Calu3 (cell line): Measurements from ENCODE around the gene DUS4L. TPM values are rescaled to one million over a fixed set of nuclear protein-coding genes. Genes with fewer than 3 reads are reported as not detected.

Source experiments
- BruUV-seq: library from RNA; stranded (reverse); fragments of 400-500 nt; replicated peaks from 2 replicates; lab custom pipeline; 2021; lab: Mats Ljungman, UMichigan
- CTCF ChIA-PET: fragments of 300-600 bp; sonication (Branson Sonifier 250); formaldehyde crosslinking; loops from one replicate; lab custom pipeline; 2022; ENCODE audit warnings: antibody characterized with exemption; lab: Charles Lee
- DNase-seq: peaks from one replicate; pipeline ENCODE4 v3.0.0; 2022
- H3K27ac Mint-ChIP-seq: one replicate; pipeline ENCODE4 v1.8.0; 2022; ENCODE audit warnings: mixed read lengths; ENCODE audit not compliant: unreplicated experiment
- H3K27me3 Mint-ChIP-seq: one replicate; pipeline ENCODE4 v1.8.0; 2022; ENCODE audit warnings: mixed read lengths; ENCODE audit not compliant: unreplicated experiment
- H3K36me3 Mint-ChIP-seq: one replicate; pipeline ENCODE4 v1.8.0; 2022; ENCODE audit warnings: mild to moderate bottlenecking, moderate library complexity, mixed read lengths; ENCODE audit not compliant: insufficient read depth, unreplicated experiment
- H3K4me1 Mint-ChIP-seq: one replicate; pipeline ENCODE4 v1.8.0; 2022; ENCODE audit warnings: mild to moderate bottlenecking, low read depth, mixed read lengths; ENCODE audit not compliant: unreplicated experiment
- H3K4me3 Mint-ChIP-seq: one replicate; pipeline ENCODE4 v1.8.0; 2022; ENCODE audit warnings: mild to moderate bottlenecking, low read depth, moderate library complexity, mixed read lengths; ENCODE audit not compliant: unreplicated experiment
- H3K9me3 Mint-ChIP-seq: one replicate; pipeline ENCODE4 v1.8.0; 2022; ENCODE audit warnings: low read depth, mixed read lengths; ENCODE audit not compliant: unreplicated experiment
- intact Hi-C: fragments of 100-400 bp; cut with micrococcal nuclease; formaldehyde crosslinking; loops from one replicate; pipeline ENCODE4 v1.10.0; 2022; ENCODE audit not compliant: unreplicated experiment
- total RNA-seq: library from RNA; stranded (reverse); gene quantifications from 2 replicates; pipeline ENCODE4 v1.2.3, GENCODE V29; 2022
- TF ChIP-seq, protein P1 (sequence below): fragments of 200-600 bp; IDR thresholded peaks from one replicate; pipeline ENCODE4 v1.8.0; 2022; ENCODE audit warnings: antibody characterized with exemption; ENCODE audit not compliant: unreplicated experiment

Gene DUS4L
- total RNA-seq, 1 experiment from 2014 or later = 9.3 TPM

DNA sequence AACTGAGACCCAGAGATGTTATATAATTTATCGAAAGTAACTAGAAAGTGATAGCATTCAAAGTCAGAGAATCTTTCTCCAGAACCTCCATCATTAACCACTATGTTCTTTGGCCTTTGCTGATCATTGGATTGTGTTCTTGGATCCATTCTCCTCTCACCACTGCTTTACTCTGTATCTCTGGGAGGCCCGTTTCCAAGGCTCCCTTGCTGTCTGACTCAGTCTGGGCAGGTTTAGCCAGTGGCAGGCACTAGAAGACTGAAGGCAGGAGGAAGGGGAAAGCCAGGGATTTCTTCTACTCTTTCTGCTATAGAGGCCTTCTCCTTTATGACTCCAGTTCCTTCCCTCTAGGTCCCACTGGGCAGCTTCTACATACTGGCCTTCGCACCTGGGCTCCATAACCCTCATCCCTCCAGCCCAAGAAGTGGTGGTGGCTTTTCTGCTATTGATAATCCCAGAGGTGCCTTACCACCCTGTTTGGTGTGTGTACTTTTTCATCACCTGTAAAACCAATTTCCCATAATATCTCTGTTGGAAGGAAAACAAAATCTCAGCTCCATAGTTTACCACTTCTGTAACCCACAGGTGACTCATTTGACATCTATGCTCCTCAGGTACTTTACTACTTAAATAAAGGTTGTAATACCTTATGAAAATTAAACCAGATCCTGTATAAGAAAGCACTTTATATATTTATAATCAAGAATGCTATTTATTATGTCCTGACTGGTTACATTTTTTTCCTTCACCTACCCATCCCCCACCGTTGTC is 52.3 kb downstream of the DUS4L start:
- Mint-ChIP-seq H3K27me3 (no peaks in the 10 kb centered on the region), H3K4me3 (no peak overlapping the region), H3K36me3 (no peaks in the 10 kb centered on the region), H3K9me3 (no peaks in the 10 kb centered on the region), H3K4me1 (no peaks in the 10 kb centered on the region), H3K27ac (no peak overlapping the region)
- BruUV-seq = no TSS peak
- TF ChIP-seq, protein P1, sequence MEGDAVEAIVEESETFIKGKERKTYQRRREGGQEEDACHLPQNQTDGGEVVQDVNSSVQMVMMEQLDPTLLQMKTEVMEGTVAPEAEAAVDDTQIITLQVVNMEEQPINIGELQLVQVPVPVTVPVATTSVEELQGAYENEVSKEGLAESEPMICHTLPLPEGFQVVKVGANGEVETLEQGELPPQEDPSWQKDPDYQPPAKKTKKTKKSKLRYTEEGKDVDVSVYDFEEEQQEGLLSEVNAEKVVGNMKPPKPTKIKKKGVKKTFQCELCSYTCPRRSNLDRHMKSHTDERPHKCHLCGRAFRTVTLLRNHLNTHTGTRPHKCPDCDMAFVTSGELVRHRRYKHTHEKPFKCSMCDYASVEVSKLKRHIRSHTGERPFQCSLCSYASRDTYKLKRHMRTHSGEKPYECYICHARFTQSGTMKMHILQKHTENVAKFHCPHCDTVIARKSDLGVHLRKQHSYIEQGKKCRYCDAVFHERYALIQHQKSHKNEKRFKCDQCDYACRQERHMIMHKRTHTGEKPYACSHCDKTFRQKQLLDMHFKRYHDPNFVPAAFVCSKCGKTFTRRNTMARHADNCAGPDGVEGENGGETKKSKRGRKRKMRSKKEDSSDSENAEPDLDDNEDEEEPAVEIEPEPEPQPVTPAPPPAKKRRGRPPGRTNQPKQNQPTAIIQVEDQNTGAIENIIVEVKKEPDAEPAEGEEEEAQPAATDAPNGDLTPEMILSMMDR = no peak
- CTCF ChIA-PET = no interaction called here
- DNase-seq = no peak
- intact Hi-C loops = no loop called here

DNA sequence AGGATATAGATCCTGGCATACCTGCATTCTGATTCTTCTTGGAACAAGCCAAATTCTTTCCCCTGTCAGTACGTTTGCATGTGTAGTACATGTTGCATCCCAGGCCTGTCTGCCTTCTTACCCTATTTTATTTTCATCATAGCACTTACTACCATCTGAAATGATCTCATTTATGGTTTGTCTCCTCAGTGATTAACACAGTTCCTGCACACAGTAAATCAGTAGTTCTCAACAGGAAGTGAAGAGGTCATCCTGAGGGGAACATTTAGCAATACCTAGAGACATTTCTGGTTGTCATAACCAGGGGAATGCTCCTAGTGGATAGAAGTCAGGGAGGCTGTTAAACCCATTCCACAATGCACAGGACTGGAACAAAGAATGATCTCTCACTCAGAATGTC is 58.7 kb downstream of the DUS4L start:
- CTCF ChIA-PET = no interaction called here
- no peak overlapping the region for H3K4me3 Mint-ChIP-seq
- BruUV-seq = no TSS peak
- no peaks in the 10 kb centered on the region for H3K27me3 Mint-ChIP-seq
- H3K4me1 Mint-ChIP-seq = no peaks in the 10 kb centered on the region
- intact Hi-C loops = no loop called here
- H3K36me3 Mint-ChIP-seq = no peaks in the 10 kb centered on the region
- DNase-seq = no peak
- TF ChIP-seq, protein P1 = no peak
- H3K9me3 Mint-ChIP-seq = no peaks in the 10 kb centered on the region
- no peak overlapping the region for H3K27ac Mint-ChIP-seq

DNA sequence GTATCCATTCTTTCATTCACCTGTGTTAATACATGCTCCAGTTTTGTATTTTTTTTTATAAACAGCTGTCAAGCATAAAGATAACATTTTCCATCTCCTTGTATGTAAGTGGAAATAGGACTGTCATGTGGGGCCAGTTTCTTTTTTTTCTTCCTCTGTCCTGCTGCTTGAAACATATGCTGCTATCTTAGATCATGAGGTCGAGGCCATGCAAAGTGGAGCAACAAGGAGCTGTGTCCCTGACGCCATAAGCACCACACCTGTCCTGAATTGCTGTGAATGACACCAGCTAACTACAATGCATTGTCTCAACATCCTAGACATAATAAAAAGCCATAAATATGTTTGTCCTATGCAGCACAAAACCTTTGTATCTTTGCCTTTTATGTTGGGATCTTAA is 59.1 kb downstream of the DUS4L start:
- Mint-ChIP-seq H3K4me3 (no peak overlapping the region), H3K27me3 (no peaks in the 10 kb centered on the region), H3K9me3 (no peaks in the 10 kb centered on the region), H3K4me1 (no peaks in the 10 kb centered on the region), H3K36me3 (no peaks in the 10 kb centered on the region), H3K27ac (no peak overlapping the region)
- intact Hi-C loops = no loop called here
- TF ChIP-seq, protein P1 = no peak
- BruUV-seq = no TSS peak
- CTCF ChIA-PET = no interaction called here
- no peak for DNase-seq

DNA sequence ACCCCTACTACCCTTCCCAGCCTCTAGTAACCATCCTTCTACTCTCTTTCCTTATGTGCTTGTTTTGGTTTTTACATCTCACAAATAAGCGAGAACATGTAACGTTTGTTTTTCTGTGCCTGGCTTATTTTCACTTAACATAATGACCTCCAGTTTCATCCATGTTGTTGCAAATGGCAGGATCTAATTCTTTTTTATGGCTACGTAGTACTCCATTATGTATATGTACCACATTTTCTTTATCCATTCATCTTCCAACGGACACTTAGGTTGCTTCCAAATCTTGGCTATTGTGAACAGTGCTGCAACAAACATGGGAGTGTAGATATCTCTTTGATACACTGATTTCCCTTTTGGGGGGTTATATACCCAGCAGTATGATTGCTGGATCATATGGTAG is 63.2 kb downstream of the DUS4L start:
- no peak overlapping the region for H3K4me3 Mint-ChIP-seq
- CTCF ChIA-PET = no interaction called here
- TF ChIP-seq, protein P1 = no peak
- DNase-seq = no peak
- BruUV-seq = no TSS peak
- H3K4me1 Mint-ChIP-seq = no peaks in the 10 kb centered on the region
- no peak overlapping the region for H3K27ac Mint-ChIP-seq
- H3K36me3 Mint-ChIP-seq = no peaks in the 10 kb centered on the region
- H3K27me3 Mint-ChIP-seq = no peaks in the 10 kb centered on the region
- H3K9me3 Mint-ChIP-seq = no peaks in the 10 kb centered on the region
- intact Hi-C loops = no loop called here

Other genes starting within 250 kb of the DUS4L start
- gene GPR22, start 93.9 kb upstream of the DUS4L start, total RNA-seq = not detected in 2 replicates
- gene COG5, start 51 bp upstream of the DUS4L start, total RNA-seq = 21.4 and 23.6 TPM in 2 replicates
- 16.5 and 17.6 TPM in 2 replicates for gene BCAP29, start 16.3 kb downstream of the DUS4L start, total RNA-seq
- gene SLC26A4, start 96.9 kb downstream of the DUS4L start, total RNA-seq = 0.09 TPM in 1 of 2 replicates, not detected in the other
- 23.9 and 25.3 TPM in 2 replicates for gene CBLL1, start 180.2 kb downstream of the DUS4L start, total RNA-seq
- not detected in 2 replicates for gene SLC26A3, start 239.3 kb downstream of the DUS4L start, total RNA-seq